A204.1 (cell line): ENCODE measurements around the gene SCTR.

Source experiments
- FAIRE-seq: peaks from 2 replicates; lab custom pipeline; 2012; peaks lifted over from hg19 to GRCh38; lab: Jason Lieb, UNC

The SCTR gene

DNA sequence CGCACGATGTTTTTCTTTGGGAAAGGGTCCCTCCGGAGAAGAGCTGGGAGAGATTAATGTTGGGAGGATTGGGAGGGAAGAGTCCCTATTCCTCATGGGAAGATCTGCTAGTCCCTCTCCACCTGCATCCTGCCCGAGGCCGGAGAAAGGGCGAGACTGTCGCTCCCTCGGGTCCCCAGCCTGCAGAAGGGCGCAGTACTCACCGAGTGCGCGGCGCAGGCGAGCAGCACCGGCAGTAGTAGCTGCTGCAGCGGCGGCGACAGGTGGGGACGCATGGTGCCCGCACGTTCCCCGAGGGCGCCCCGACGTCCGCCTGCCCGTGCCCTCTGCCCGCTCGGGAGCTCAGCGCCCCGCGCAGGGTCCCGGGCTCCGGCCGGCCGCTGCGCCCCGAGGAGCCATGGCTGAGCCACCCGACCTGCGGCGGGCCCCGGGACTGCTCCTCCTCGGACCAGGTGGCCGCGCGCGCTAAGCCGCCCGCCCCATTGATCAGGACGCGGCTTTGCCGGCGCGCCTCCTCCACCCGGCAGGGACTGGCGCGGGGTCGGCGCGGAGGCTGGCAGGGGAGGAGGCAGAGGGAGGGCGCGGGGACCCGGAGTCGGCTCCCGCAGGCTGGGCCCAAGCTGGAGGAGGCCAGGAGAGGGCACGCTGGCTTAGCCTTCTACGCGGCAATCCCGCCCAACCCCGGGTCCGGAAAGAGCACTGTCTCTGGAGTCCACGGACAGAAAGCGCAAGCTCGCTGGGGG is at the start of gene SCTR:
Gene SCTR, minus strand, starts transcription at position 532 of the 743 bp plus-strand sequence. Its CDS starts 257 bp downstream, at position 275.
- FAIRE-seq: no peak

GRCh38 chr2:119567292-119567691 is 43.0 kb upstream of the SCTR start:
- FAIRE-seq: no peak

- no peak for FAIRE-seq
Observed at GRCh38 chr2:119565481-119565880, 41.2 kb upstream of the SCTR start.

- no peak for FAIRE-seq
Observed at GRCh38 chr2:119553687-119554344, 29.5 kb upstream of the SCTR start.

GRCh38 chr2:119552902-119553301 is 28.6 kb upstream of the SCTR start:
- FAIRE-seq: no peak

GRCh38 chr2:119550856-119551255 is 26.6 kb upstream of the SCTR start:
- no peak for FAIRE-seq

GRCh38 chr2:119550346-119550745 is 26.1 kb upstream of the SCTR start:
- no peak for FAIRE-seq

- no peak for FAIRE-seq
Observed at GRCh38 chr2:119549241-119549640, 25.0 kb upstream of the SCTR start.

GRCh38 chr2:119548516-119549120 is 24.3 kb upstream of the SCTR start:
- FAIRE-seq: no peak

GRCh38 chr2:119546447-119546767 is 22.1 kb upstream of the SCTR start:
- no peak for FAIRE-seq

GRCh38 chr2:119545754-119546446 is 21.6 kb upstream of the SCTR start:
- no peak for FAIRE-seq

DNA sequence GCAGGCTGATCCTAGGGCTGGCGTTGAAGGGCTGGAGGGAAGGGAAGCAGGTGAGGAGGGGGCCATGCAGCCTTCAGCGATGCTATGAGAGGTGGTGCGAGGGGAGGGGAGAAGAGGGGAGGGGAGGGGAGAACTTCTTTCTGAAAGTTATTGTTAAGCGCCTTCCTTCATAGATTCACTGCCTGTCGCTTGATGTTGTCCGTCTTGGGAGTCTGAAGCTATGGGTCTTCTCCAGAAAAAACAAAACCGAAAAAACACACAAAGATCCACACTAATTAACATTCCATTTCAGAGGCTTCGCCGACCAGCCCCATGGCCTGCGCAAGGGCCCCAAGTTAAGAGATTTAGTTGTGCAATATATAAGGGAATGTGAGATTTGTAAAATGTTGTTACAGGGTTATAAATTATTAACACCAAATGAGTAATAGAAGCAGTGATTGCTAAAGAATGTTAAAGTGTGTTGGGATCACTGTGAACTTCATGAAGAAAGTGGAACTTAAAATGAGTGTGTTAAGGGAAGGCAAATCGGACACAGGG is 20.7 kb upstream of the SCTR start:
- FAIRE-seq: no peak

GRCh38 chr2:119544075-119544938 is 20.0 kb upstream of the SCTR start, which contains the start of gene CFAP221:
CFAP221 (plus strand) TSS chr2:119544449; CDS start chr2:119546132, 1,683 bp downstream.
- FAIRE-seq: no peak

- no peak for FAIRE-seq
Observed at GRCh38 chr2:119541476-119541875, 17.2 kb upstream of the SCTR start.

DNA sequence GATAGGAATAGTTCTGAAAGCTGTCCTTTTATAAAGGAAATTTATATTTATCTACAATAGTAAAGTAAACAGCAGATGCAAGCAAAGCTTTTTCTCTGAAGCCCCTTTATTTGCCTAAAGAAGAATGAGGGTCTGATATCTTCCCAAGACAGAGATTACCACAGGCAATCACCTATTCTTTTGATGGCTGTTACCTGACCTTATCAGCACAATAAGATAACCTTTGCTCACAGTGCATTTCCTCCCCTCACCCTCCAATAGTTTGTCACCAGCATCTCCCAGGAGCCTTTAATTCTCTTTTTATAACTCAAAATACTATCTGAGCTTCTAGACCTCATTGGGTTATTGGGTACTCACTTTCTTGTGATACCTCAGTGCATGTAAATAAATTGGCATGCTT is 13.5 kb upstream of the SCTR start:
- no peak for FAIRE-seq

DNA sequence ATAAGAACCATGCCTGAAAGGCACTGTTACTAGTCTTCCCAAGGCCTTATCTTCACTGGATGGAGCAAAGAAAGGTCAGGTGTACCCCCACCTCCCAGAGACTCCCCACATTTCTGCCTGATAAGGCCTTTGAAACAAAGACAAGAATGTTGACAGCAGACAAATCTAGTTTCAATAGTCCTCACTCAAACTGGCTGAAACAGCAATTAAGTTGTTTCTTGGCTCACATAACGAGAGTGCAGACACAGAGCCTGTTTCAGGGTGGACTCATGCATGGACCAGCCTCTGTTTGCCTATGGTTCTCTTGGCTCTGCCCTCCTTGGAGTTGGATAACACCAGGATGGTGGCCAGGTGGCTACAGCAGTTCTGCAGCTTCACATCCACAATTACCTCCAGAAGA is 12.4 kb upstream of the SCTR start:
- FAIRE-seq: no peak

DNA sequence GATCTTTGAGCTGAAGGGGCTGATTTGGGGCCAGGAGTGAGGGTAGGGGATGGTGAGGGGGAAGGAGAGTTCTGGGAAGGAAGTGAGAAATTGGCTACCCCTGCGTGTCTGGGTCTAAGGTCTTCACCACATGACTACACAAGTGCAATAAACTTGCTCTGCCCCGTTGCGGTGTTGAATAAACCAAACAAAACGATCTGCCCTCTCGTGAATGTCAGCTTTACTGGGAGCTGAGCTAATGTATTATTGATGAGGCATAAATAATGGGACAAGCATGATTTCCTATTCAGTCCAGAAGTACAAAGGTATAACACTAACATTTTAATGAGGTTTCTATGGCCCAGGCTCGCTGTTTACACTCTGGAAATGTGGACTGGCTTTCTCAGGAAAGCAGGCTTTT is 11.9 kb upstream of the SCTR start:
- FAIRE-seq: no peak

- FAIRE-seq: peak; percentile 29
Observed at GRCh38 chr2:119533560-119533959, 9.3 kb upstream of the SCTR start.

DNA sequence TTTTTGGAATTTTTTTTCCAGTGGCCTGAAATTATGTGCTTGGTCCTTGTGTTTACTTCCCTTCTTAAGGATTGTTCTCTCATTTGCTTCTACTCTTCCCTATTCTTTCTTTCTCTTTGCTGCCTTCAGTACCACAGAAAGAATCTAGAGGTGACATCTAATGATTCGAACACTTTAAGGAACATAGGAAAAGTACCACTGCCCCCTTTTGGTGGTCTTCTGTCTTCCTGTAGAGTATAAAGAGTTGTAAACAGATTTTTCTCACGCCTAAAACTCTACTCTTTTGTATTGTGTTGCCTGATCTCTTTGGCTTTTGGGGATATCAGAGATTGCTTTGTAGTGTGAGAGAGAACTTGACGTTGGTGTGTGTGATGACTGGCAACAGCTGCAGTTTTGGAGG is 7.0 kb upstream of the SCTR start:
- no peak for FAIRE-seq

GRCh38 chr2:119527999-119528398 is 3.7 kb upstream of the SCTR start:
- FAIRE-seq: no peak

DNA sequence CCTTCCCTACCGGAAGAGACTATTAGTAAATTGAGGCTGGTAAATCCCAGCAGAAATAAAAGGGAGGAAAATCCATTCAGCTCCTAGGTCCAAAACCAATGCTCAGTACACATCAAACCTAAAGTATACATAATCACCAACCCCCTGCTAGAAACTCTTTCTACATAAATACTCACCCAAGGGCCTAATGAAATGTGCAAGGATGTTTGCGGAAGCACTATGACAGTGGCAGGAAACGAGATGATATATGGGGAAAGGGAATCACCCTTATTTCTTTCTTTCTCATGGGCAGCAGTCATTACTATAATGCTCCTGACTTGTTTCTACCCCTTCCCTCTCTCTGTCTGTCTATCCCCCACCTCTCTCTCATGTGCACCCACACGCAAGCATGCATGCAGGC is 1.3 kb upstream of the SCTR start:
- no peak for FAIRE-seq
